ENCODE measurements around the gene AKAP13.

DNA sequence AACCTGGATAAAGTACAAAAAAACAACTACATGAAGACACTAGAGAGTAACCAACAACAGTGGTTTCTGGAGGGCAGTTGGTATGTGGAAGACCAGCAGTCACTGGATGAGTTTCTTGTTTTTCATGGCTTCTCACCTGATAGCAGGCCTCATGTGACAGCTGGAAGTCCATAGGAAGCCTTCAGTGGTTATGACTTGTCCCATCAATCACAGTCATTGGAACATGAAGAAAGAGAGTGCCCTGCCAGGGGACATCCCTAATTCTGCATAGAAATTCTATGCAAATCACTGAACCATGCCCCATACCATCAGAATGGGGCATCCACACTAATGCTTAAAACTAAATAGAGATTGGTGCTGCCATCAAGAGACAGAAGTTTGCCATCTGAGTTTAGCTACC lies 81.6 kb downstream of the AKAP13 start:
- TF ChIP-seq CTCF (IDR thresholded peaks at IDR 0.05) (no peak), MXI1 (IDR thresholded peaks at IDR 0.05; ENCODE audit: low read depth, low read length) (no peak), EZH2phosphoT487 (IDR thresholded peaks at IDR 0.05; ENCODE audit: borderline replicate concordance, low read depth) (no peak), IRF3 (IDR thresholded peaks at IDR 0.05; ENCODE audit: low read depth, low read length) (no peak)

Data from SK-N-SH (cell line).